Measurements from ENCODE around the gene ZXDC.

GRCh38 chr3:126461450-126462070, 14.1 kb downstream of the ZXDC start:
- TF ChIP-seq EZH2 (IDR thresholded peaks at IDR 0.05; ENCODE audit: insufficient read depth, poor library complexity, severe bottlenecking) (no peak), EZH2phosphoT487 (IDR thresholded peaks at IDR 0.05; ENCODE audit: insufficient read depth, low read depth) (no peak)
